ENCODE data around the gene ZEB1.

Gene ZEB1

DNA sequence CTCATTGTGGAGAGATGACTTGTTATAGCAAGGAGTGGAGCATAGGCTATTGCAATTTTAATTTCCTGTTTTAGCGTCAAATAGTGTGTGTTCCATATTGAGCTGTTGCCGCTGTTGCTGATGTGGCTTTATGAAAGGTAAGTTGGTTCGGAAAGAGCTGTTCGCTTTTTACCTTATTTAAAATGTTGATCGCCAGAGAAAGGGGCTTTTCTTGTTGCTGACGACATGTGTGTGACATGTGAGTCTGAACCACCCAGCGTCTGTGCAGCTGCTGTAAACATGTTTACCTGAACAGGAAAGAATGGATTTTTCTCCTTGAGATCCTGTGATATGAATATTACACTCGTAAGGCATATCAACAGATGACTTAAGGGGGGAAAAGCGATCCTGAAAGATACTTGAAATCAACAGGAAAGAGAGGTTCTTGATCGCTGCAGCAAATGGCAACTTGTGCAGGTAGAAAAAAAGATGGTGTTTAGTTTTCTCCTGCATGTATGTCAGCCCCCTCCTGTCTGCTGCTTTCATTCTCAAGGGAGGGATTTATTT, 2.5 kb downstream of the ZEB1 start:
- no peak for DNase-seq (ENCODE audit: extremely low read depth, low read depth)
- peak overlapping the region; percentile 85 for H3K4me3 ChIP-seq (replicated peaks; ENCODE audit: low read depth, low read length)
- TF ChIP-seq, protein P1, sequence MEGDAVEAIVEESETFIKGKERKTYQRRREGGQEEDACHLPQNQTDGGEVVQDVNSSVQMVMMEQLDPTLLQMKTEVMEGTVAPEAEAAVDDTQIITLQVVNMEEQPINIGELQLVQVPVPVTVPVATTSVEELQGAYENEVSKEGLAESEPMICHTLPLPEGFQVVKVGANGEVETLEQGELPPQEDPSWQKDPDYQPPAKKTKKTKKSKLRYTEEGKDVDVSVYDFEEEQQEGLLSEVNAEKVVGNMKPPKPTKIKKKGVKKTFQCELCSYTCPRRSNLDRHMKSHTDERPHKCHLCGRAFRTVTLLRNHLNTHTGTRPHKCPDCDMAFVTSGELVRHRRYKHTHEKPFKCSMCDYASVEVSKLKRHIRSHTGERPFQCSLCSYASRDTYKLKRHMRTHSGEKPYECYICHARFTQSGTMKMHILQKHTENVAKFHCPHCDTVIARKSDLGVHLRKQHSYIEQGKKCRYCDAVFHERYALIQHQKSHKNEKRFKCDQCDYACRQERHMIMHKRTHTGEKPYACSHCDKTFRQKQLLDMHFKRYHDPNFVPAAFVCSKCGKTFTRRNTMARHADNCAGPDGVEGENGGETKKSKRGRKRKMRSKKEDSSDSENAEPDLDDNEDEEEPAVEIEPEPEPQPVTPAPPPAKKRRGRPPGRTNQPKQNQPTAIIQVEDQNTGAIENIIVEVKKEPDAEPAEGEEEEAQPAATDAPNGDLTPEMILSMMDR (IDR thresholded peaks at IDR 0.05; ENCODE audit: low read depth, low read length, missing control alignments) = no peak

DNA sequence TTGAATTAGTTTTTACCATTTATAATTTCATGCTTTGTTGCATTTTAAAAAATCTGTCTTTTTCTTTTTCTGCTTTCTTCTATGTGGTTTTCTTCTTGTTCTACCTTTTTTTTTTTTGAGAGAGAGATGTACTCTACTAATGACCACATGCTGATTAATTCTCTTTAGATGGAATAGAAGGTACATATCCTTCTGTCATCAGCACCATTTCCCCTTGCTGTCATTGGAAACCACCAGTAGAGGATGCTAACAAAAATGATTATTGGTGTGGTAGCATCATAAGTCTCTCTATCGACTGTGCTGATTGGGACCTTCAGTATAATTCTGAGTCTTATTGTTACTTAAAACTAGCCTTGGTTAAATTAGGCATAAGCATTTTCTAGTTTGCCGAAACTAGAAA, 3.6 kb downstream of the ZEB1 start:
- TF ChIP-seq, protein P1 (IDR thresholded peaks at IDR 0.05; ENCODE audit: low read depth, low read length, missing control alignments) = peak; percentile 17
- no peak for DNase-seq (ENCODE audit: extremely low read depth, low read depth)
- H3K4me3 ChIP-seq (replicated peaks; ENCODE audit: low read depth, low read length) = peak overlapping the region; percentile 85; the same call in 1 of the 2 replicates

DNA sequence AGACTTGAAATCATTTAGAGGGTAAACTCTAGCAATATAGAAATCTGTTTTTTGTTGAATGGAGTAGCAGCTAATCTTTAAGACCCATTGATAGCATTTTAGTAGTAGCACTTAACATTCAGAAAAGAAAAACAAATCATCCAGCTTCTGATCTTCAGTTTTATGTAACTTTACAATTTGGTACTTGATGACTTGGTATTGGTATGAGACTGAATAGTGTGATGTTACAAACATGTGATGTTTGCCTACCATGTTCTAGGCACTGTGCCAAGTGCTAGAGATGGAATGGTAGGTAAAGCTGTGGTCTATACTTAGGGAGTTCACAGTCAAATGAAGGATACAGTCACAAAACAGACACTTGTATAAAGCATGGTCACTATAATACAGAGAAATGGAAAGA, 21.3 kb downstream of the ZEB1 start:
- H3K4me3 ChIP-seq (replicated peaks; ENCODE audit: low read depth, low read length) = no peak overlapping the region
- no peak for DNase-seq (ENCODE audit: extremely low read depth, low read depth)
- TF ChIP-seq, protein P1 (IDR thresholded peaks at IDR 0.05; ENCODE audit: low read depth, low read length, missing control alignments) = no peak

DNA sequence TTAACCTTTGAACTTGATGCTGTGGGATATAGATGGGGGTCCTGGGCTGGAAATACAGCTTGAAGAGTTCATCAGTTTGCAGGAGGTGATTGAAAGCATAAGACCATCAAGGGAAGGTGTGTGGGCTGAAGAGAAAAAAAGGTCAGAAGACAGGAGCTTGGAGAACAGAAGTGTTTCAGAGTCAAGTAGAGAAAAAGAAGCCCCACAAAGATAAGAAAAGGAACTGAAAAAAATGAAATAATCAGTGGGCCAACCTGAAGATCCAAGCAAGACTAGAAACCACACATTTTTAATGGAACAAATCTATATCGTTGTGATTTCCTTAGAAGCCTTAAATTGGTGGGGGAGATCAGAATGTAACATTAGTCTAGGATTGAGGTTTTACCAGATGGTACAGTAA, 22.5 kb downstream of the ZEB1 start:
- TF ChIP-seq, protein P1 (IDR thresholded peaks at IDR 0.05; ENCODE audit: low read depth, low read length, missing control alignments) = no peak
- H3K4me3 ChIP-seq (replicated peaks; ENCODE audit: low read depth, low read length) = no peak overlapping the region
- DNase-seq (ENCODE audit: extremely low read depth, low read depth) = no peak

DNA sequence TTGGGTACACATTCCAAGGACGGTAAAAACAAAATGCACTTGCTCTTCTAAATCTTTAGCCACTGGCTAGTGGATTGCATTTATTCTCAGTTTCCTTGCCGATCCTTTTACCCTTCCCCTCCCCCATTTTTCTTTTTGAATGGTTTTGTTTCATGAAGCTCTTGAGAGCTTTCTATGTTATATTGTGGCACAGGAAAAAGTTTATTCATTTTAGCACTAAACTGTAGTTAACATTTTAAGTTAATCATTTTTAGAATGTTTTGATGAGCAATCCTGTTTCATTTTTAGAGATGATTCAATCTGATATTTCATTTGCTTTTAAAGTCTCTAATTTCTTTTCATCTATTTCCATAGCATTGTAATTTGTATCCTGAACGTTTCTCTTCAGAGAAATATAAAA, 24.0 kb downstream of the ZEB1 start:
- TF ChIP-seq, protein P1 (IDR thresholded peaks at IDR 0.05; ENCODE audit: low read depth, low read length, missing control alignments) = no peak
- DNase-seq (ENCODE audit: extremely low read depth, low read depth) = no peak
- no peak overlapping the region for H3K4me3 ChIP-seq (replicated peaks; ENCODE audit: low read depth, low read length)

DNA sequence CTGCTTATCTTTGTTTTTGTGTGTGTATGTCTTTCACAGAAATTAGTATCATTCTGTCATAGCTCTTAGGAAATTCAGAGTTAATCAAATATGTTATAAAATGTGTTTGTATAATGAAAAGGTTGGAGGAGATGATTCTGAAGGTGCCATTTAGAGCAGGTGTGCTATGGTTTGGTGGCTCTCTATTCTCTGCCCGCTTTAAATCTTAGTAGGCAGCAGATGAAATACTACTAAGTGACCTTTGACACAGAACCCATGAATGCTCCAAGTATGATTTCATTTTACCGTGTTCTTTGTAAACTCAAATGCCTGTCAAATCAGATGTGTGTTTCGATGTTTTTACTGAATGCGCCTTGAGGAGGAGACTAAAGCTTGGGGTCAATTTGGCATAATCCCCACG, 24.5 kb downstream of the ZEB1 start:
- TF ChIP-seq, protein P1 (IDR thresholded peaks at IDR 0.05; ENCODE audit: low read depth, low read length, missing control alignments) = no peak
- no peak for DNase-seq (ENCODE audit: extremely low read depth, low read depth)
- no peak overlapping the region for H3K4me3 ChIP-seq (replicated peaks; ENCODE audit: low read depth, low read length)

DNA sequence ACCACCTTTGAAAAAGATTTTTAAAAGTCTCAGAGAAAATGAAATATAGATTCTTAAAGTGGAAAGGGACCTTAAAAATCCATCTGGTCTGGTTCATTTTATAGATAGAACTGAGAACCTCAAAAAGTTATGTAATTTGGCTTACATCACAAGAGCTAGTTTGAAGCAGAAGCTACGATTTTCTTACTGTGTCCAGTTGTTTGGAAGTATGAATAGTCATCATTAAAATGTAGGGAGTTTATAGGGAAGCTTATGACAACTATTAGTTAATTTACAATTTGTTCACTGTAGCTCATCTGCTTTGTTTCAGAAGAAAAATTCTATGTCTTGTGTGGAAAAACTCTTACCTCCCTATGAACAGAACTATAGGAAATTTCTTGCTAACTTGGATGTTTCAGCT, 26.9 kb downstream of the ZEB1 start:
- no peak for DNase-seq (ENCODE audit: extremely low read depth, low read depth)
- TF ChIP-seq, protein P1 (IDR thresholded peaks at IDR 0.05; ENCODE audit: low read depth, low read length, missing control alignments) = no peak
- H3K4me3 ChIP-seq (replicated peaks; ENCODE audit: low read depth, low read length) = no peak overlapping the region

All from HFF-Myc (cell line).